Thymus (tissue), 11 donors: ENCODE measurements around the gene FGFR2. TPM values are rescaled to one million over a fixed set of nuclear protein-coding genes. Genes with fewer than 3 reads are reported as not detected.

ENCODE experiments used
- DNase-seq, 9 donors: peaks; one replicate each; pipeline ENCODE4 v3.0.0-alpha.2; 2013; ENCODE audit warnings: low spot score in 9 of 9, low read depth in 6 of 9, missing footprints in 1 of 9
- H3K27ac ChIP-seq, 2 donors: one replicate each; pipeline ENCODE4 v1.5.1; 2013; ENCODE audit warnings: control low read depth in 1 of 2, low read depth in 1 of 2, low read length in 1 of 2, mild to moderate bottlenecking in 1 of 2, moderate library complexity in 1 of 2
- H3K27me3 ChIP-seq, 2 donors: one replicate each; pipeline ENCODE4 v1.5.1; 2013; ENCODE audit warnings: low read length in 1 of 2; ENCODE audit not compliant: control insufficient read depth in 2 of 2, insufficient read depth in 1 of 2
- H3K36me3 ChIP-seq, 2 donors: one replicate each; pipeline ENCODE4 v1.5.1; 2013; ENCODE audit warnings: low read length in 1 of 2, mild to moderate bottlenecking in 1 of 2, moderate library complexity in 1 of 2; ENCODE audit not compliant: control insufficient read depth in 2 of 2, insufficient read depth in 2 of 2
- H3K4me1 ChIP-seq, 2 donors: one replicate each; pipeline ENCODE4 v1.5.1; 2013; ENCODE audit warnings: low read length in 2 of 2; ENCODE audit not compliant: control insufficient read depth in 2 of 2, insufficient read depth in 2 of 2
- H3K4me3 ChIP-seq, 2 donors: one replicate each; pipeline ENCODE4 v1.5.1; 2013; ENCODE audit warnings: low read length in 2 of 2, control low read depth in 1 of 2, mild to moderate bottlenecking in 1 of 2
- H3K9me3 ChIP-seq, 2 donors: one replicate each; pipeline ENCODE4 v1.5.1; 2013; ENCODE audit warnings: low read length in 1 of 2, mild to moderate bottlenecking in 1 of 2; ENCODE audit not compliant: control insufficient read depth in 2 of 2, insufficient read depth in 1 of 2
- WGBS: extraction: QIAGEN DNeasy Blood & Tissue Kit; methylation state at CpG from one replicate; pipeline ENCODE4 v1.1.7; 2013; 5-methylcytosine and 5-hydroxymethylcytosine counted together
- polyA plus RNA-seq: library from polyadenylated mRNA; stranded (reverse); fragments of 200-250 nt; gene quantifications from one replicate; pipeline ENCODE4 v1.2.3, GENCODE V29; 2013
- total RNA-seq: library from RNA; stranded (reverse); fragments of 120-200 nt; gene quantifications from one replicate; pipeline ENCODE4 v1.2.4, GENCODE V29; 2013
- donor health status: healthy.

Gene FGFR2
- total and polyA plus RNA-seq, 2 donors = 13.3 to 26.2 TPM

- 93% methylated on average over 20 of the region's 20 CpGs for WGBS
- Histone ChIP-seq H3K27ac (no peak overlapping the region), H3K27me3 (peaks cover 32 to 46% of the 10 kb centered on the region in 2 donors), H3K4me1 (no peaks in the 10 kb centered on the region), H3K9me3 (no peaks in the 10 kb centered on the region), H3K36me3 (no peaks in the 10 kb centered on the region), H3K4me3 (no peak overlapping the region)
- no peak for DNase-seq
These were observed 4.8 kb downstream of the FGFR2 start for GRCh38 chr10:121593281-121594075.

DNA sequence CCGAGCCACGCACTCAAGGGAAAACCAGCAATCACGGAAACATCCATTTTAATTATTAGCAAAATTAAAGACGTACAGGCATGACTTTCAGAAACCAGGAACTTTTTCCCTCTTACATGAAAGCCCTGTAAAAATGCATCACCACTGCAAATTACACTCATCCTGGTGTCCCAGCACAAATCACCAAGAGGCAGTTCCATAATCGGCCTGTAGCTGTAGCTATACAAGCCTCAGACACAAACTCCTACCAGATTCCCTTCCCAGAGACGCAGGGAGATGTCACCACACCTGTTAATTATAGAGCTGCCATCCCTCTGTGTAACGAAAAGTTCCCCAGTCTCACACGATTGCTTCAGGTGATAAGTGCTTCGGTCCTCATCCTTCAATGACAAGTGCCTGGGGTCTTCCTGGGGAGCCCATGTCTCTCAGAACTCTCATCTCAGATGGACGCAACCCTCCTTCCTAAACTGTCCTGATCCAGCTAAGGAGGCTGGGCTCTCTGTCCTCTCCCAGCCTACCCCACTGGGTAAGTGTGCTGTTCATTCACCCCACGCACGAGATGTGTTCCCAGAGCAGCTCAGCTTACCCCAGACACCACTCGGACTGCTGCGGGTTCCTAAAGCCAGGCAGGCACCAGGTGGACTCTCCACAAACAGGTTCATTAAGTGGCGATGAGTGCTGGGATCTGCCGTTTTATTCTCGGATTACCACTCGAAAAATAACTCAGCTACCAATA lies 5.9 kb downstream of the FGFR2 start:
- H3K36me3 ChIP-seq = no peaks in the 10 kb centered on the region
- no peaks in the 10 kb centered on the region for H3K4me1 ChIP-seq
- no peak for DNase-seq
- no peak overlapping the region for H3K27ac ChIP-seq
- no peak overlapping the region for H3K4me3 ChIP-seq
- 91% methylated on average over 18 of the region's 18 CpGs for WGBS
- H3K9me3 ChIP-seq = no peaks in the 10 kb centered on the region
- H3K27me3 ChIP-seq = peaks cover 21 to 37% of the 10 kb centered on the region in 2 donors

DNA sequence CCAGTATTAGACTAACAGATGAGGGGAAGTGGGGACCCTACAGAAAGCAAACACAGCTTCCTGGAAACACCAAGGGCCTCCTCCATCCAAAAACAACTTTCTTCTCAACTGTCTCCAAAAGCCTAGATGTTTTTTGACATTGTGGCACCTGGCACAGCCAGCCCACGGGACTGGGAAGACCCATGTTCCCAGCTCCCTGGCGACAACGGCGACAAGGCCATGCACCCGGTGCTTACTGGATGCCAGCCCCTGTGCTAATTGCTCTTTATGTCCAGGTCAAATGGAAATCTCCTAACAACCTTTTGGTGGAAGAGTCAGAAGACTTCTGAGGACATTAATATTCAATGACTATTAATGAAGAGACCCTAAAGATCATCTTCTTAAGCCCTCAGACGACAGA lies 7.1 kb downstream of the FGFR2 start:
- no peaks in the 10 kb centered on the region for H3K36me3 ChIP-seq
- H3K27ac ChIP-seq = no peak overlapping the region
- peaks cover 9 to 25% of the 10 kb centered on the region in 2 donors for H3K27me3 ChIP-seq
- H3K4me1 ChIP-seq = no peaks in the 10 kb centered on the region
- no peak overlapping the region for H3K4me3 ChIP-seq
- H3K9me3 ChIP-seq = no peaks in the 10 kb centered on the region
- DNase-seq = no peak
- WGBS = 89% methylated on average over 6 of the region's 6 CpGs

- Histone ChIP-seq H3K4me3 (no peak overlapping the region), H3K27ac (no peak overlapping the region), H3K27me3 (peaks cover 5 to 21% of the 10 kb centered on the region in 2 donors), H3K4me1 (no peaks in the 10 kb centered on the region), H3K9me3 (no peaks in the 10 kb centered on the region), H3K36me3 (no peaks in the 10 kb centered on the region)
- DNase-seq = no peak
- WGBS = 89% methylated on average over 9 of the region's 9 CpGs
These were observed 7.5 kb downstream of the FGFR2 start for GRCh38 chr10:121590772-121591171.

GRCh38 chr10:121589553-121589952 lies 8.7 kb downstream of the FGFR2 start:
- H3K36me3 ChIP-seq = no peaks in the 10 kb centered on the region
- no peak for DNase-seq
- H3K27me3 ChIP-seq = peaks cover 0 to 12% of the 10 kb centered on the region in 2 donors
- no peak overlapping the region for H3K27ac ChIP-seq
- H3K4me3 ChIP-seq = no peak overlapping the region
- WGBS = 94% methylated on average over 3 of the region's 3 CpGs
- H3K4me1 ChIP-seq = no peaks in the 10 kb centered on the region
- H3K9me3 ChIP-seq = no peaks in the 10 kb centered on the region

GRCh38 chr10:121583857-121584256 lies 14.4 kb downstream of the FGFR2 start:
- Histone ChIP-seq H3K27me3 (no peaks in the 10 kb centered on the region), H3K4me3 (no peak overlapping the region), H3K36me3 (no peaks in the 10 kb centered on the region), H3K4me1 (no peaks in the 10 kb centered on the region), H3K27ac (no peak overlapping the region), H3K9me3 (no peaks in the 10 kb centered on the region)
- no peak for DNase-seq
- WGBS = 90% methylated on average over 1 of the region's 1 CpG

DNA sequence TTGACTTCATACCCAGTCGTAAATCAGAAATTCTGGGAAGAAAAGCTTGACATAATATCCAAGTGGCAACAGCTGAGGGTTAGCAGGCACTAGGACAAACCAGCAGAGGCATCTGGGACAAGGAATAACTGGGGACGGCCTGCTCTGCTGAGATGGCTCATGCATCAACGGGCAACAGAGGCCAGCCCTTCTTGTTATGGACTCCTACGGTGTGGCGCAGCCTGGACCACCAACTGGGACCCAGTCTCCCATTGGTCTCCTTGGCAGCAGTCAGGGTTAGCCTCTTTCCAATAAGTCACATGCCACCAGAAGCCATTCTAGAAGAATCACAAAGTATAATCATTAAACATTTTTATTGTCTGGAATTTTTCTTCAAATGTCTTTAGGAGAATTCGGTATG lies 15.0 kb downstream of the FGFR2 start:
- DNase-seq = no peak
- no peaks in the 10 kb centered on the region for H3K36me3 ChIP-seq
- no peak overlapping the region for H3K4me3 ChIP-seq
- WGBS = 93% methylated on average over 6 of the region's 6 CpGs
- no peak overlapping the region for H3K27ac ChIP-seq
- H3K4me1 ChIP-seq = no peaks in the 10 kb centered on the region
- no peaks in the 10 kb centered on the region for H3K27me3 ChIP-seq
- no peaks in the 10 kb centered on the region for H3K9me3 ChIP-seq

DNA sequence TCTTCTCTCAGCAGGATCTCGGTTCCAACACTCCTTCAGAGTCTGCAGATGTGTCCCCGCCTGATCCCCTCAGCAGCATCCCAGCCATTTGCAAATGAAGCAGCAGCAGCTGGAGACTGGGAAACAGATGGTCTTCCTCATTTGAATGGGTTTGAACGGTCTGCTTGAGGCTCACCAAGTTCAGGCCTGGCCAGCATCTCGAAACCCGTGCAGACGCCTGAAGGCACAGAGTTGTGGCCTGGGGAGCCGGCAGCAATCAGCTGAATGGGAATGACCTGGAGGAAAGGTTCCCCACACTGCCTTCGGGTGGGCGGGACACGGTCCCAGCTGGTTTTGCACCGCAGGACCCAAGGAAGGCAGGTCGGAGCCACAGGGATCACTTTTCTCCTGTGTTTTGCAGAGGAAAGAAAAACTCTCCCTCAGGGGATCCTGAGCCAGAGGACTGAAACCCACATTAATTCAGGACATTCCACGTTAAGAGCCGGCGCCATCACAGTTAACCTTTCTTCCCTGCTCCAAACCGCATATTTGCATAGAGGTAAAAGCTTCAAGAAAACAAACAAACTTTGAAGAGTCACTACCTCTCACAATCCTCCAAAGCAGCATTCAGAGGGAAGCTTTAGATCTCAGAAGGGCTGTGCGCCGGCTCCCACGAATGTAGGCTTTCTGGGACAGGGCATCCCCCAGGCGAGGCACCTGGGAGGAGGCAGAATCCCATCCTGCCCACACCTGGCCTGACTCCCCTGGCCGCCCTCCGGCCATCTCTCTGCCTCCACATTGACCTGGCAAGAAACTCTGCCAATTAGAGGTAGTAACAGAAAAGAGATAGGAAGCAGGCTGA lies 17.7 kb downstream of the FGFR2 start:
- Histone ChIP-seq H3K9me3 (no peaks in the 10 kb centered on the region), H3K27me3 (no peaks in the 10 kb centered on the region), H3K4me1 (no peaks in the 10 kb centered on the region), H3K27ac (no peak overlapping the region), H3K36me3 (no peaks in the 10 kb centered on the region), H3K4me3 (no peak overlapping the region)
- WGBS = 73% methylated on average over 22 of the region's 22 CpGs
- no peak for DNase-seq

- 92% methylated on average over 8 of the region's 8 CpGs for WGBS
- DNase-seq = no peak
These were observed 18.6 kb downstream of the FGFR2 start for GRCh38 chr10:121579656-121580055.

More at GRCh38 chr10:121579656-121580055, 18.6 kb downstream of the FGFR2 start:
- no peak overlapping the region for H3K27ac ChIP-seq
- H3K36me3 ChIP-seq = no peaks in the 10 kb centered on the region
- no peak overlapping the region for H3K4me3 ChIP-seq
- no peaks in the 10 kb centered on the region for H3K4me1 ChIP-seq
- no peaks in the 10 kb centered on the region for H3K9me3 ChIP-seq
- H3K27me3 ChIP-seq = no peaks in the 10 kb centered on the region
